Stimulated activated CD4-positive, alpha-beta T cell treated with anti-CD3 and anti-CD28 coated beads, Interleukin-1b, Interleukin-23, amount 100 ng/mL, for 48 hours (primary cell): ENCODE results near the gene YPEL4.

Experiments
- DNase-seq: peaks from one replicate; pipeline ENCODE4 v3.0.0-alpha.2; 2020

YPEL4 gene

DNA sequence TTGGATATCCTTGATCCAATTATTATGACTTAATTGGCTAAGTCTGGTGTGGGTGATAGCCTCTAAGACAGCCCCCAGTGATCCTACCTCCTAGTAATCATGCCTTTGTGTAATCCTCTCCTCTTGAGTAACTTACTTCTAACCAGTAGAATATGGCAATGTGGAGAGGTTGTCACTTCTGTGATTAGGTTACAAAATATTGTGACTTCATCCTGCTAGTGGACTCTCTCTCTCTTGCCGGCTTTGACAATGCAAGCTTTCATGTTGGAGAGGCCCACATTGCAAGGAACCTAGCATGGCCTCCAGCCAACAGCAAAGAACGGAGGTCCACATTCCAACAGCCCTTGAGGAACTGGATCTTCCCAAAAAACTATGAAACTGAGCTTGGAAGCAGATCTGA is 19.5 kb downstream of the YPEL4 start:
- DNase-seq: no peak

DNA sequence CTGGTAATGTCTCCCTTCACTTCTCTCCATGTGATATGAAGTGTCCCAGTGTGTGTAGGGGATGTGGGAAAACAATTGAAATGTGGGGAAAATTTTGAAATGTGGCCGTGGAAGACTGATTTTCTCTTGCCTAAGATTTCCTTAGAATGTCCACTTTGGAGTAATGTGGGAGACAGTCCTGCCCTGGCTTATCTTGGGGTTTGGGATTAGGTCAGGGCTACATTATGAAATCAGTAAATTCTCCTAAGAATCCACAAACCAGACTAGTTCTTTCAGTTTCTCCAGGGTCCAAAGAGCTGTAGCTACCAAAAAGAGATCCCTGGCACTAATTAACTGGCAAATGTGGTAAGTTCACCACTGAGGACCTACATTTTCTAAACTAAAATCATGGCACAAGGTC is 22.8 kb downstream of the YPEL4 start:
- no peak for DNase-seq

GRCh38 chr11:57624864-57625263 is 24.8 kb downstream of the YPEL4 start:
- DNase-seq: no peak

DNA sequence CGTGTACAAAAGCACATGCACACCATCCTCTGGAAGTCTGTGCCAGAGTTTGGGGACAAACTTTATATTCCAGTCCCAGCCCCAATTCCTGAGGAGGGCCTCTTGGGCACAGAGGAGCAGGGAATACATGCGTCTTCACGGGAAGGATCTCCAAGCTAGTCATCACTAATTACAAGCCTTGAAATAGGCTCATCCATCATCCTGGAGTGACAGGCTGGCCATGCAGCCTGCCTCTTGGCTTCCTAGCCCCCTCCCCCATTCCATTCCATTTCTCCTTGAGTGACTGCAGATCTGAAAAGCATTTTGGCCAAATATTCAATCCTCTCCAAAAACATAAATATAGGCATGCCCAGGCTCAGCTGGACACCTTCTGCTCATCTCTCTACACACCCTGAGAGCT is 27.4 kb downstream of the YPEL4 start:
- no peak for DNase-seq

DNA sequence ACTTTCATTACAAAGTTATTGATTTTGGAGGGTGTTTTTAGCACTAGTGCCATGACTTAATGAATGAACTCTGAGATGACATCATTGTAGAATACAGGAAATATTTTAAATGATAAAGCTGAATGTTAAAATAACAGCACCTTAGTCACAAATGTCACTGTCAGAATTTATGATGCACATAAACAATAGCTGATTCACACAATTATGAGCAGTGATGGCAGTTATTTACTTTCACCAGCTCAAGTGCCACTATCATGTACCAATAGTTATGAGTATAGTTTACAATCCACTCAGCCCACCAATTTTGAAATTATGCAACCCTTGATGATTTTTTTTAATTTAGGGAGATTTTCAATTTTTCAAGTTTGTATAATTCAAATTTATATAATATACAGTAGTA is 29.2 kb downstream of the YPEL4 start:
- DNase-seq: no peak

- DNase-seq: no peak
These were observed 30.4 kb downstream of the YPEL4 start for GRCh38 chr11:57619331-57619730.

DNA sequence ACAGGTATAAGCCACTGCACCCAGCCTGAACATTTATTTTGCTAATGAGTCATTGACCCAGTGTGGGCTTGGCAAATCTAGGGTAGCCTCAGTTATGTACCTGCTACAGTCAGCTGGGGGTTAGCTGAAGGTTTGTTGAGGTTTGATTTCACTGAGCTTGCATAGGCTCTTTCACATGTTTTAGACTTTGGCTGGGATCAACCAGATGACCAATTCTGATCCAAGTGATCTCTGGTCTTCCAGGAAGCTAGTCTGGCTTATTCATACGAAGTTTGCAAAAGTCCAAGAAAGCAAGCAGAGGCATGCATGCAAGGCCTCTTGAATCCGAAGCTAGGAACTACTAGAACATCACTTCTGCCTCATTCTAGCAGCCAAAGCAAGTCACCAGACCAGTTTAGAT is 31.3 kb downstream of the YPEL4 start:
- no peak for DNase-seq

GRCh38 chr11:57616595-57616994 is 33.1 kb downstream of the YPEL4 start:
- no peak for DNase-seq

- DNase-seq: no peak
These were observed 34.4 kb downstream of the YPEL4 start for GRCh38 chr11:57615308-57615707.

- no peak for DNase-seq
These were observed 35.4 kb downstream of the YPEL4 start for GRCh38 chr11:57614234-57614772.

- no peak for DNase-seq
These were observed 39.5 kb downstream of the YPEL4 start for GRCh38 chr11:57610170-57610569.

DNA sequence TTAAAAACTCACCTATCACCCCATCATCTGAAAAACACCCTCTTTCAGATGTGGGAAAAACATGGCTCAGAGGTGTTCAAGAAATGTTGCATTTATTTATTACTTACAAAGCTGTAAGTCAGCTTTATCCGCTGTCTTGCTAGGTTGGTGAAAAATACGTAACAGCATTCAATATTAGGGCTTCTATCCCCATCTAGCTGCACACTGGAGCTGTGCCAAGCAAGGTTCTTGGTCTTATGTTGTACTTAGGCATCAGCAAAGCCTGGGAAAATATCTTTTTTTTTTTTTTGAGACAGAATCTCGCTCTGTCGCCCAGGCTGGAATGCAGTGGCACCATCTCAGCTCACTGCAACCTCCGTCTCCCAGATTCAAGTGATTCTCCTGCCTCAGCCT is 44.7 kb downstream of the YPEL4 start:
- DNase-seq: no peak

DNA sequence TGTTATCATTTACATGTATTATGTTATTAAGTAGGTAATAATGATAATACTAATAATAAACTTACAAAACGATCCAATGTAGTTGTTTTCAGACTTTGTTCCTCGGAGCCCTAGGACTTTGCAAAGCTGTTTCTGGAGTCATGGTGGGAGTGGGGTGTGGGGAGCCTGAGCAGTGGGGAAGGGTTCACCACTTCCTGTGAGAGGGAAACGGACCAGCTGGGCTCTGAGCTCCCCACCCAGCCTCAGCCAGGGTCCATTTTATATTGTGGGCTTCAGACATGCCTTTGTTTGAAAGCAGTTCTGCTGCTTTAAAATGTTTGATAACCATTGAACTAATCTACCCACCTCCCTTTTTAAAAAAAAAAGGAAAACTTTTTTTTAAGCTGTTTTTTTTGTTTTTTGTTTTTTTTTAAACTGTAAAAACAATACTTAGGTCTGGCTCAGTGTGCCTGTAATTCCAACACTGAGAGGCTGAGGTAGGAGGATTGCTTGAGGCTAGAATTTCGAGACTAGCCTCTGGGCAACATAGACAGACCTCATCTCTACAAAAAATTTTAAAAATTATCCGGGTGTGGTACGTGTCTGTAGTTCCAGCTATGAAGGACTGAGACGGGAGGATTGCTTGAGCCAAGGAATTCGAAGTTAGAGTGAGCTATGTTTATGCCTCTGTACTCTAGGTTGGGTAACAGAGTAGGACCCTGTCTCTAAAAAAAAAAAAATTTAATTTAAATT is 45.2 kb downstream of the YPEL4 start:
- no peak for DNase-seq

DNA sequence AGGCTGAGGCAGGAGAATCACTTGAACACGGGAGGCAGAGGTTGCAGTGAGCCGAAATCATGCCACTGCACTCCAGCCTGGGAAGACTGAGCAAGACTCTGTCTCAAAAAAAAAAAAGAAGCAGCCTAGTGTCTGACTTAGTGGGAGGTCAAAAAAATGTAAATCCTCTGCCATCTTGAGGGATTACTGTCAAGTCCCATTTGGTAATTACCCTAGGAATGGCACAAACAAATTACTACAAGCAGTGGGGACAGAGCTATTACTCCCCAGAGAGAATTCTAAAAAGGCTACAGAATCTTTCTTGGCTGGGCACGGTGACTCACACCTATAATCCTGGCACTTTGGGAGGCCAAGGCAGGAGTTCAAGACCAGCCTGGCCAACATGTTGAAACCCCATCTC is 48.4 kb downstream of the YPEL4 start:
- DNase-seq: no peak

GRCh38 chr11:57599381-57599780 is 50.3 kb downstream of the YPEL4 start:
- DNase-seq: no peak

DNA sequence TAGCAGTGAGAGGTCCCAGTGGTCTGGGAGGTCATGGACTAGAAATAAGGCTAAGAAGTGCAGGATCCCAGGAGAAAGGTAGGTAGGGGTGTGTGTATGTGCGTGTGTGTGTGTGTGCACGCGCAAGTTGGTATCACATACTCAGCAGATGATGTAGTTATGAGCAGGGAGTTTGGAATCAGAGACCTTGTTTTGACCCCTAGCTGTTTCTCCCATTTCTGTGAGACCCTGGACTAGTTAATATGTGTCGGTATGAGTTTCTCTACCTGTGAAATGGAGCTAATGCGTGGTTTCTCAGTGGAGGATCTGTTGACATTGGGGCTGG is 50.9 kb downstream of the YPEL4 start:
- no peak for DNase-seq

GRCh38 chr11:57597916-57598830 is 51.5 kb downstream of the YPEL4 start:
- DNase-seq: no peak

DNA sequence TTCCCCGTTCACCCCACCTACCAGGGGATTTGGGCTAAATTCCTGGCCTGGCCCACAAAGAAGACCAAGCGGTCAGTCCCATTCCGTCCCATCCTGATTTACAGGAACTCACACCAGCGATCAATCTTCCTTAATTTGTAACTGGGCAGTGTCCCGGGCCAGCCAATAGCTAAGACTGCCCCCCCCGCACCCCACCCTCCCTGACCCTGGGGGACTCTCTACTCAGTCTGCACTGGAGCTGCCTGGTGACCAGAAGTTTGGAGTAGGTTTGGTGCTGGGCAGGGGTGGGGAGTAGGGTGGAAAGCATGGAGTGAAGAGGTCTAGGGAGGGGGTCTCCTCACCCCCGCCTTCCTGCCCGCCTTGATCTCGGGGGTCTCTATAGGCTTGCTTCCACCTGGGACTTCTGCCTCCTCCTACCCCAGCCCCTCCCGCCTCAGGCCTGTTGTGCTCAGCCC is 52.2 kb downstream of the YPEL4 start, which contains the start of gene SERPING1:
Gene SERPING1, plus strand, starts transcription at position 225 of the 455 bp plus-strand sequence. CDS start 586 bp downstream, outside the sequence.
- DNase-seq: no peak

DNA sequence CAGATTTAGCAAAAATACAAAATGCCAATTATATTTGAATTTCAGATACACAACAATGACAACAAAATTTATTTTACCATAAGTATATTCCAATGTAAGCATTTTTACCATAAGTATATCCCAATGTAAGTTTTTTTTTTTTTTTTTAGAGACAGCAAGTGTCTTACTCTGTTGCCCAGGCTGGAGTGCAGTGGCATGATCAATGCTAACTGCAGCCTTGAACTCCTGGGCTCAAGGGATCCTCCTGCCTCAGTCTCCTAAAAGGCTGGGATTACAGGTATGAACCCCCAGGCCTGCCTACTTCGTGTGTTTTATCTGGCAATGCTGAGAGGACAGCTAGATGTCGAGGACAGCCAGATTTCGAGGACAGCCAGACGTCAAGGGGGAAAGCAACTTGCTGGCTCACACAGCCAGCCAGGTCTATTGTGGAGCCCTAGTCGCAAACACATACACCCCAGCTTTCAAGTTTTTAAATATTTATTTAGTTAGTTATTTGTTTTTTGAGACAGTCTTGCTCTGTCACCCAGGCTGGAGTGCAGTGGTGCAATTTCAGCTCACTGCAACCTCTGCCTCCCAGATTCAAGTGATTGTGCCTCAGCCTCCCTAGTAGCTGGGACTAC is 53.3 kb downstream of the YPEL4 start:
- no peak for DNase-seq
